GM04503 (cell line): Measurements from ENCODE around the gene HS1BP3.

ENCODE experiments used
- DNase-seq: peaks from one replicate; pipeline ENCODE4 v3.0.0-alpha.2; 2012; ENCODE audit warnings: low read depth

Gene HS1BP3

GRCh38 chr2:20650877-20651730 is at the start of gene HS1BP3:
Gene HS1BP3, minus strand, starts transcription at chr2:20651098. Its CDS starts 35 bp downstream, at chr2:20651063.
- DNase-seq: no peak

- DNase-seq: no peak
These were observed 48.2 kb upstream of the HS1BP3 start for GRCh38 chr2:20698916-20699613.

GRCh38 chr2:20697322-20697934 is 46.5 kb upstream of the HS1BP3 start:
- no peak for DNase-seq

- DNase-seq: no peak
These were observed 45.5 kb upstream of the HS1BP3 start for GRCh38 chr2:20696366-20696765.

GRCh38 chr2:20693317-20693716 is 42.4 kb upstream of the HS1BP3 start:
- no peak for DNase-seq

- no peak for DNase-seq
These were observed 41.2 kb upstream of the HS1BP3 start for GRCh38 chr2:20692081-20692480.

- no peak for DNase-seq
These were observed 40.3 kb upstream of the HS1BP3 start for GRCh38 chr2:20691076-20691734.

- no peak for DNase-seq
These were observed 38.7 kb upstream of the HS1BP3 start for GRCh38 chr2:20689428-20690264.

- DNase-seq: no peak
These were observed 36.4 kb upstream of the HS1BP3 start for GRCh38 chr2:20687260-20687832.

- DNase-seq: no peak
These were observed 33.7 kb upstream of the HS1BP3 start for GRCh38 chr2:20684581-20685063.

- DNase-seq: no peak
These were observed 31.4 kb upstream of the HS1BP3 start for GRCh38 chr2:20682167-20682920.

GRCh38 chr2:20680744-20681375 is 30.0 kb upstream of the HS1BP3 start:
- DNase-seq: no peak

GRCh38 chr2:20678780-20679179 is 27.9 kb upstream of the HS1BP3 start:
- DNase-seq: no peak

- DNase-seq: no peak
These were observed 27.1 kb upstream of the HS1BP3 start for GRCh38 chr2:20678086-20678395.

- DNase-seq: no peak
These were observed 26.6 kb upstream of the HS1BP3 start for GRCh38 chr2:20677301-20678085.

- DNase-seq: no peak
These were observed 25.7 kb upstream of the HS1BP3 start for GRCh38 chr2:20676353-20677215.

GRCh38 chr2:20675701-20676352 is 24.9 kb upstream of the HS1BP3 start:
- DNase-seq: no peak
